Liver (tissue), 9 donors: ENCODE measurements around the gene MICOS13. TPM values are rescaled to one million over a fixed set of nuclear protein-coding genes. Genes with fewer than 3 reads are reported as not detected.

Experiments
- DNase-seq: peaks from one replicate; pipeline ENCODE4 v3.0.0-alpha.2; 2017; ENCODE audit warnings: low spot score
- H3K27ac ChIP-seq, 2 donors: one replicate each; pipeline ENCODE4 v1.7.0; 2013; ENCODE audit warnings: inconsistent platforms in 2 of 2, low read length in 2 of 2, control low read depth in 1 of 2, low read depth in 1 of 2, mild to moderate bottlenecking in 1 of 2
- H3K27me3 ChIP-seq, 4 donors: one replicate each; pipeline versions ENCODE4 v1.6.1 to v1.7.0; 2013; ENCODE audit warnings: low read length in 3 of 4, inconsistent platforms in 1 of 4, mild to moderate bottlenecking in 1 of 4, moderate library complexity in 1 of 4; ENCODE audit not compliant: control insufficient read depth in 4 of 4, insufficient read depth in 4 of 4
- H3K36me3 ChIP-seq, 4 donors: one replicate each; pipeline versions ENCODE4 v1.6.1 to v1.7.0; 2013; ENCODE audit warnings: low read length in 3 of 4, mild to moderate bottlenecking in 3 of 4, low read depth in 1 of 4, moderate library complexity in 1 of 4; ENCODE audit not compliant: control insufficient read depth in 4 of 4, insufficient read depth in 3 of 4
- H3K4me1 ChIP-seq, 4 donors: one replicate each; pipeline versions ENCODE4 v1.6.1 to v1.7.0; 2013; ENCODE audit warnings: low read length in 3 of 4, mild to moderate bottlenecking in 3 of 4, moderate library complexity in 1 of 4; ENCODE audit not compliant: control insufficient read depth in 4 of 4, insufficient read depth in 4 of 4
- H3K4me3 ChIP-seq, 3 donors: one replicate each; pipeline versions ENCODE4 v1.6.1 to v1.7.0; 2013; ENCODE audit warnings: low read length in 3 of 3, control low read depth in 1 of 3, low read depth in 1 of 3, mild to moderate bottlenecking in 1 of 3
- H3K9ac ChIP-seq, 2 donors: one replicate each; pipeline ENCODE4 v1.7.0; 2013; ENCODE audit warnings: low read length in 2 of 2, mild to moderate bottlenecking in 2 of 2, moderate library complexity in 2 of 2, control low read depth in 1 of 2, low read depth in 1 of 2
- H3K9me3 ChIP-seq, 4 donors: one replicate each; pipeline versions ENCODE4 v1.6.1 to v1.7.0; 2013; ENCODE audit warnings: low read length in 3 of 4; ENCODE audit not compliant: control insufficient read depth in 4 of 4
- EGR1 ChIP-seq, 2 donors: IDR thresholded peaks; 2 replicates each; pipeline ENCODE4 v1.6.1; 2016 to 2018; ENCODE audit warnings: antibody characterized with exemption in 2 of 2, low read depth in 2 of 2
- FOXA1 ChIP-seq: IDR thresholded peaks from 2 replicates; pipeline ENCODE4 v1.6.1; 2016; ENCODE audit warnings: antibody characterized with exemption
- FOXA2 ChIP-seq: IDR thresholded peaks from 2 replicates; pipeline ENCODE4 v1.6.1; 2016; ENCODE audit warnings: antibody characterized with exemption
- GABPA ChIP-seq, 2 donors: IDR thresholded peaks in 1 of 2; conservative IDR thresholded peaks in 1 of 2; 2 replicates each; pipeline ENCODE4 v1.6.1; 2016; ENCODE audit warnings: antibody characterized with exemption in 2 of 2, mild to moderate bottlenecking in 1 of 2, moderate library complexity in 1 of 2
- HNF4A ChIP-seq, 2 donors: conservative IDR thresholded peaks; 2 replicates each; pipeline ENCODE4 v1.6.1; 2016; ENCODE audit warnings: antibody characterized with exemption in 2 of 2, mild to moderate bottlenecking in 2 of 2
- HNF4G ChIP-seq: IDR thresholded peaks from 2 replicates; pipeline ENCODE4 v1.6.1; 2016; ENCODE audit warnings: antibody characterized with exemption
- JUND ChIP-seq, 2 donors: IDR thresholded peaks; 2 replicates each; pipeline ENCODE4 v1.6.1; 2016; ENCODE audit warnings: antibody characterized with exemption in 2 of 2
- NR2F2 ChIP-seq: IDR thresholded peaks from 2 replicates; pipeline ENCODE4 v1.6.1; 2016; ENCODE audit warnings: antibody characterized with exemption
- RAD21 ChIP-seq, 2 donors: IDR thresholded peaks; 2 replicates each; pipeline ENCODE4 v1.6.1; 2016; ENCODE audit warnings: antibody characterized with exemption in 2 of 2, mild to moderate bottlenecking in 2 of 2
- RXRA ChIP-seq, 2 donors: IDR thresholded peaks; 2 replicates each; pipeline ENCODE4 v1.6.1; 2017 to 2018; ENCODE audit warnings: antibody characterized with exemption in 2 of 2, mild to moderate bottlenecking in 1 of 2
- SP1 ChIP-seq: IDR thresholded peaks from 2 replicates; pipeline ENCODE4 v1.6.1; 2018; ENCODE audit warnings: antibody characterized with exemption, mild to moderate bottlenecking
- TAF1 ChIP-seq: conservative IDR thresholded peaks from 2 replicates; pipeline ENCODE4 v1.6.1; 2016; ENCODE audit warnings: antibody characterized with exemption, mild to moderate bottlenecking
- YY1 ChIP-seq: IDR thresholded peaks from 2 replicates; pipeline ENCODE4 v1.6.1; 2016; ENCODE audit warnings: antibody characterized with exemption, mild to moderate bottlenecking
- WGBS: extraction: QIAGEN DNeasy Blood & Tissue Kit; methylation state at CpG from one replicate; pipeline ENCODE4 v1.1.7; 2013; 5-methylcytosine and 5-hydroxymethylcytosine counted together
- polyA plus RNA-seq, 2 donors: library from polyadenylated mRNA; stranded (reverse) in 1 of 2; unstranded in 1 of 2; fragments of 200-250 nt in 1 of 2; fragments of >200 nt in 1 of 2; fragmentation: Nextera tagmentation in 1 of 2; extraction: Ambion mirVana in 1 of 2; gene quantifications; one replicate each; pipeline versions ENCODE4 v1.2.1 to v1.2.3, GENCODE V29; 2013 to 2015
- total RNA-seq, 2 donors: library from RNA; depleted of rRNA; stranded (reverse); fragments of >200 nt; gene quantifications; one replicate each; pipeline ENCODE4 v1.2.3, GENCODE V29; 2014
- TF ChIP-seq, protein P1 (sequence below): fragments of 150-350 bp; IDR thresholded peaks from 2 replicates; pipeline ENCODE4 v1.5.1; 2017; ENCODE audit warnings: improper control_type of control experiment, low read depth, low read length; ENCODE audit not compliant: missing input control
- TF ChIP-seq, protein P2 (sequence below): IDR thresholded peaks from 2 replicates; pipeline ENCODE4 v1.6.1; 2016; ENCODE audit warnings: antibody characterized with exemption
- TF ChIP-seq, protein P3 (sequence below): IDR thresholded peaks from 2 replicates; pipeline ENCODE4 v1.6.1; 2016; ENCODE audit warnings: antibody characterized with exemption, mild to moderate bottlenecking
- TF ChIP-seq, protein P4 (sequence below): IDR thresholded peaks from 2 replicates; pipeline ENCODE4 v1.6.1; 2016; ENCODE audit warnings: antibody characterized with exemption
- TF ChIP-seq, protein P5 (sequence below): IDR thresholded peaks from 2 replicates; pipeline ENCODE4 v1.6.1; 2016; ENCODE audit warnings: antibody characterized with exemption
- donor health status: healthy.
- donor health status: healthy.
- donor health status: healthy.
- donor health status: healthy.
- donor health status: healthy.

The MICOS13 gene
- total and polyA plus RNA-seq, 4 donors, result 11.5 to 84.0 (median 30.8) TPM

DNA sequence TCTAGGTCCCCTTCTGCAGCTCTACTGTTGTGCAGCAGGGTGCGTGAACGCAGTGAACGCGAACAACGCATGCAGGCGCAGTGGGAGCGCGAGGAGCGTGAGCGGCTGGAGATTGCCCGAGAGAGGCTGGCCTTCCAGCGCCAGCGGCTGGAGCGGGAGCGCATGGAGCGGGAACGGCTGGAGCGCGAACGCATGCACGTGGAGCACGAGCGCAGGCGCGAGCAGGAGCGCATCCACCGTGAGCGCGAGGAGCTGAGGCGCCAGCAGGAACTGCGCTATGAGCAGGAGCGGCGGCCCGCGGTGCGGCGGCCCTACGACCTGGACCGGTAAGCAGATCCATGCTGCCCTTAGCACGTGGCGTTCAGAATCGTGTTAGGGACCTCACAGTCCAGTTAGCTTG, 18.8 kb downstream of the MICOS13 start:
- WGBS, result 98% methylated on average over 42 of the region's 42 CpGs
- no peak overlapping the region for H3K9ac ChIP-seq
- DNase-seq, result no peak
- H3K4me1 ChIP-seq, result peaks cover 2 to 21% (median 13%) of the 10 kb centered on the region in 4 donors
- peaks cover 22 to 82% (median 58%) of the 10 kb centered on the region in 4 donors for H3K36me3 ChIP-seq
- no peak overlapping the region for H3K4me3 ChIP-seq
- TF ChIP-seq, protein P1, sequence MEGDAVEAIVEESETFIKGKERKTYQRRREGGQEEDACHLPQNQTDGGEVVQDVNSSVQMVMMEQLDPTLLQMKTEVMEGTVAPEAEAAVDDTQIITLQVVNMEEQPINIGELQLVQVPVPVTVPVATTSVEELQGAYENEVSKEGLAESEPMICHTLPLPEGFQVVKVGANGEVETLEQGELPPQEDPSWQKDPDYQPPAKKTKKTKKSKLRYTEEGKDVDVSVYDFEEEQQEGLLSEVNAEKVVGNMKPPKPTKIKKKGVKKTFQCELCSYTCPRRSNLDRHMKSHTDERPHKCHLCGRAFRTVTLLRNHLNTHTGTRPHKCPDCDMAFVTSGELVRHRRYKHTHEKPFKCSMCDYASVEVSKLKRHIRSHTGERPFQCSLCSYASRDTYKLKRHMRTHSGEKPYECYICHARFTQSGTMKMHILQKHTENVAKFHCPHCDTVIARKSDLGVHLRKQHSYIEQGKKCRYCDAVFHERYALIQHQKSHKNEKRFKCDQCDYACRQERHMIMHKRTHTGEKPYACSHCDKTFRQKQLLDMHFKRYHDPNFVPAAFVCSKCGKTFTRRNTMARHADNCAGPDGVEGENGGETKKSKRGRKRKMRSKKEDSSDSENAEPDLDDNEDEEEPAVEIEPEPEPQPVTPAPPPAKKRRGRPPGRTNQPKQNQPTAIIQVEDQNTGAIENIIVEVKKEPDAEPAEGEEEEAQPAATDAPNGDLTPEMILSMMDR, result no peak
- TF ChIP-seq SP1, result no peak
- TF ChIP-seq, protein P2, sequence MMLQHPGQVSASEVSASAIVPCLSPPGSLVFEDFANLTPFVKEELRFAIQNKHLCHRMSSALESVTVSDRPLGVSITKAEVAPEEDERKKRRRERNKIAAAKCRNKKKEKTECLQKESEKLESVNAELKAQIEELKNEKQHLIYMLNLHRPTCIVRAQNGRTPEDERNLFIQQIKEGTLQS, result no peak
- TF ChIP-seq RAD21 (IDR thresholded peaks at IDR 0.05), result no peak
- no peak for TF ChIP-seq YY1
- TF ChIP-seq RXRA (IDR thresholded peaks at IDR 0.05), result no peak
- TF ChIP-seq TAF1, result no peak
- TF ChIP-seq FOXA2, result no peak
- TF ChIP-seq HNF4G, result no peak
- TF ChIP-seq, protein P3, sequence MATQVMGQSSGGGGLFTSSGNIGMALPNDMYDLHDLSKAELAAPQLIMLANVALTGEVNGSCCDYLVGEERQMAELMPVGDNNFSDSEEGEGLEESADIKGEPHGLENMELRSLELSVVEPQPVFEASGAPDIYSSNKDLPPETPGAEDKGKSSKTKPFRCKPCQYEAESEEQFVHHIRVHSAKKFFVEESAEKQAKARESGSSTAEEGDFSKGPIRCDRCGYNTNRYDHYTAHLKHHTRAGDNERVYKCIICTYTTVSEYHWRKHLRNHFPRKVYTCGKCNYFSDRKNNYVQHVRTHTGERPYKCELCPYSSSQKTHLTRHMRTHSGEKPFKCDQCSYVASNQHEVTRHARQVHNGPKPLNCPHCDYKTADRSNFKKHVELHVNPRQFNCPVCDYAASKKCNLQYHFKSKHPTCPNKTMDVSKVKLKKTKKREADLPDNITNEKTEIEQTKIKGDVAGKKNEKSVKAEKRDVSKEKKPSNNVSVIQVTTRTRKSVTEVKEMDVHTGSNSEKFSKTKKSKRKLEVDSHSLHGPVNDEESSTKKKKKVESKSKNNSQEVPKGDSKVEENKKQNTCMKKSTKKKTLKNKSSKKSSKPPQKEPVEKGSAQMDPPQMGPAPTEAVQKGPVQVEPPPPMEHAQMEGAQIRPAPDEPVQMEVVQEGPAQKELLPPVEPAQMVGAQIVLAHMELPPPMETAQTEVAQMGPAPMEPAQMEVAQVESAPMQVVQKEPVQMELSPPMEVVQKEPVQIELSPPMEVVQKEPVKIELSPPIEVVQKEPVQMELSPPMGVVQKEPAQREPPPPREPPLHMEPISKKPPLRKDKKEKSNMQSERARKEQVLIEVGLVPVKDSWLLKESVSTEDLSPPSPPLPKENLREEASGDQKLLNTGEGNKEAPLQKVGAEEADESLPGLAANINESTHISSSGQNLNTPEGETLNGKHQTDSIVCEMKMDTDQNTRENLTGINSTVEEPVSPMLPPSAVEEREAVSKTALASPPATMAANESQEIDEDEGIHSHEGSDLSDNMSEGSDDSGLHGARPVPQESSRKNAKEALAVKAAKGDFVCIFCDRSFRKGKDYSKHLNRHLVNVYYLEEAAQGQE, result no peak
- TF ChIP-seq FOXA1, result no peak
- TF ChIP-seq EGR1 (IDR thresholded peaks at IDR 0.05; ENCODE audit: low read depth in 2 of 2), result no peak
- TF ChIP-seq, protein P4, sequence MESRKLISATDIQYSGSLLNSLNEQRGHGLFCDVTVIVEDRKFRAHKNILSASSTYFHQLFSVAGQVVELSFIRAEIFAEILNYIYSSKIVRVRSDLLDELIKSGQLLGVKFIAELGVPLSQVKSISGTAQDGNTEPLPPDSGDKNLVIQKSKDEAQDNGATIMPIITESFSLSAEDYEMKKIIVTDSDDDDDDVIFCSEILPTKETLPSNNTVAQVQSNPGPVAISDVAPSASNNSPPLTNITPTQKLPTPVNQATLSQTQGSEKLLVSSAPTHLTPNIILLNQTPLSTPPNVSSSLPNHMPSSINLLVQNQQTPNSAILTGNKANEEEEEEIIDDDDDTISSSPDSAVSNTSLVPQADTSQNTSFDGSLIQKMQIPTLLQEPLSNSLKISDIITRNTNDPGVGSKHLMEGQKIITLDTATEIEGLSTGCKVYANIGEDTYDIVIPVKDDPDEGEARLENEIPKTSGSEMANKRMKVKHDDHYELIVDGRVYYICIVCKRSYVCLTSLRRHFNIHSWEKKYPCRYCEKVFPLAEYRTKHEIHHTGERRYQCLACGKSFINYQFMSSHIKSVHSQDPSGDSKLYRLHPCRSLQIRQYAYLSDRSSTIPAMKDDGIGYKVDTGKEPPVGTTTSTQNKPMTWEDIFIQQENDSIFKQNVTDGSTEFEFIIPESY, result no peak
- no peak for TF ChIP-seq NR2F2
- no peak for TF ChIP-seq HNF4A (conservative IDR thresholded peaks at IDR 0.05)
- TF ChIP-seq GABPA (IDR thresholded peaks at IDR 0.05 in 1 of 2, conservative IDR thresholded peaks at IDR 0.05 in 1 of 2), result no peak
- TF ChIP-seq, protein P5, sequence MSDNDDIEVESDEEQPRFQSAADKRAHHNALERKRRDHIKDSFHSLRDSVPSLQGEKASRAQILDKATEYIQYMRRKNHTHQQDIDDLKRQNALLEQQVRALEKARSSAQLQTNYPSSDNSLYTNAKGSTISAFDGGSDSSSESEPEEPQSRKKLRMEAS, result no peak
- TF ChIP-seq JUND (IDR thresholded peaks at IDR 0.05), result no peak
- no peak overlapping the region for H3K27ac ChIP-seq
- no peaks in the 10 kb centered on the region for H3K27me3 ChIP-seq
- H3K9me3 ChIP-seq, result no peaks in the 10 kb centered on the region
